Measurements from ENCODE around the gene PPP2R2D.

- no peak for TF ChIP-seq CTCF (IDR thresholded peaks at IDR 0.05)
- no peak for TF ChIP-seq POLR2AphosphoS5 (IDR thresholded peaks at IDR 0.05; ENCODE audit: low read depth, low read length)
These were observed 104.3 kb downstream of the PPP2R2D start for GRCh38 chr10:132005147-132005546.
